Uterus (tissue), 4 donors: Measurements from ENCODE around the gene TPT1. TPM values are rescaled to one million over a fixed set of nuclear protein-coding genes. Genes with fewer than 3 reads are reported as not detected.

Source experiments
- DNase-seq, 2 donors: peaks; one replicate each; pipeline ENCODE4 v3.0.0-alpha.2; 2019 to 2020
- H3K27ac ChIP-seq, 2 donors: fragments of 200-600 bp; sonication (generic); 1 replicate in 1 of 2; 2 replicates in 1 of 2; pipeline ENCODE4 v1.5.1; 2016 to 2018
- H3K27me3 ChIP-seq, 2 donors: fragments of 200-600 bp; sonication (generic); one replicate each; pipeline ENCODE4 v1.5.1; 2018 to 2019; ENCODE audit warnings: control low read depth in 1 of 2
- H3K36me3 ChIP-seq, 2 donors: fragments of 200-600 bp; sonication (generic); one replicate each; pipeline ENCODE4 v1.5.1; 2019; ENCODE audit warnings: control low read depth in 1 of 2
- H3K4me1 ChIP-seq, 2 donors: fragments of 200-600 bp; sonication (generic); one replicate each; pipeline ENCODE4 v1.5.1; 2018 to 2019; ENCODE audit warnings: control low read depth in 1 of 2
- H3K4me3 ChIP-seq, 2 donors: fragments of 200-600 bp; sonication (generic); 1 replicate in 1 of 2; 2 replicates in 1 of 2; pipeline ENCODE4 v1.5.1; 2018 to 2019; ENCODE audit warnings: mild to moderate bottlenecking in 1 of 2
- H3K9me3 ChIP-seq, 2 donors: fragments of 200-600 bp; sonication (generic); one replicate each; pipeline ENCODE4 v1.5.1; 2019; ENCODE audit warnings: control low read depth in 1 of 2
- POLR2A ChIP-seq, 2 donors: fragments of 450-650 bp; IDR thresholded peaks; one replicate each; pipeline ENCODE4 v1.6.1; 2016; ENCODE audit warnings: antibody characterized with exemption in 2 of 2, mild to moderate bottlenecking in 1 of 2, moderate library complexity in 1 of 2
- intact Hi-C: fragments of 100-400 bp; cut with DNase I; formaldehyde crosslinking; loops from one replicate; pipeline ENCODE4 v1.15.1; 2023; ENCODE audit warnings: low total_unique reads
- total RNA-seq, 4 donors: library from RNA; depleted of rRNA in 3 of 4; stranded (reverse); fragments of >200 nt in 3 of 4; gene quantifications; one replicate each; pipeline versions ENCODE4 v1.1.0 to v1.2.4, GENCODE V29; 2014 to 2023
- TF ChIP-seq, protein P1 (sequence below), 4 experiments: fragments of 200-600 bp in 2 of 4; fragments of 450-650 bp in 2 of 4; sonication (generic) in 2 of 4; IDR thresholded peaks; one replicate each; pipeline ENCODE4 v1.5.1; 2016 to 2019; ENCODE audit warnings: antibody characterized with exemption in 4 of 4, mild to moderate bottlenecking in 2 of 4, moderate library complexity in 1 of 4
- donor health status: DM: yes; HTN: yes; CAD: no.

The TPT1 gene
- total RNA-seq, 4 donors from 2014 or later: 4,739 to 6,904 (median 5,667) TPM

DNA sequence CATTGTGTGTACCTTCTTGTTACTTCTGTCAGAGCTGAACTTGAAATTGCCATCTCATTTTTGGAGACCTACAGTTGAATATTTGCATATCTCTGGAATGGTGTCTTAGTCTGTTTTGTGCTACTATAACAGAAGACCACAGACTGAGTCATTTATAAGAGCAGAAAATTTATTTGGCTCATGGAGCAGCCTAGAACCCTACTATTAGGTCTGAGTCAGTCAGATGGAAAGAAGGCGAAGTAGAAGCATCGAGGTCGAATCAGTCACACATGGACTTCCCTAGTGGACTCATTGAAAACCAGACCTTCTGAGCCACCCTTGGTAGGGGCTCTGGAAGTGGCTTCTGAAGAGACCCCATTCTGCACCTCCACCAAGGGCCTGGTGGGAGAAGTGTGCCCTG is 33.9 kb upstream of the TPT1 start:
- no peak for TF ChIP-seq POLR2A (IDR thresholded peaks at IDR 0.05)
- TF ChIP-seq, protein P1, sequence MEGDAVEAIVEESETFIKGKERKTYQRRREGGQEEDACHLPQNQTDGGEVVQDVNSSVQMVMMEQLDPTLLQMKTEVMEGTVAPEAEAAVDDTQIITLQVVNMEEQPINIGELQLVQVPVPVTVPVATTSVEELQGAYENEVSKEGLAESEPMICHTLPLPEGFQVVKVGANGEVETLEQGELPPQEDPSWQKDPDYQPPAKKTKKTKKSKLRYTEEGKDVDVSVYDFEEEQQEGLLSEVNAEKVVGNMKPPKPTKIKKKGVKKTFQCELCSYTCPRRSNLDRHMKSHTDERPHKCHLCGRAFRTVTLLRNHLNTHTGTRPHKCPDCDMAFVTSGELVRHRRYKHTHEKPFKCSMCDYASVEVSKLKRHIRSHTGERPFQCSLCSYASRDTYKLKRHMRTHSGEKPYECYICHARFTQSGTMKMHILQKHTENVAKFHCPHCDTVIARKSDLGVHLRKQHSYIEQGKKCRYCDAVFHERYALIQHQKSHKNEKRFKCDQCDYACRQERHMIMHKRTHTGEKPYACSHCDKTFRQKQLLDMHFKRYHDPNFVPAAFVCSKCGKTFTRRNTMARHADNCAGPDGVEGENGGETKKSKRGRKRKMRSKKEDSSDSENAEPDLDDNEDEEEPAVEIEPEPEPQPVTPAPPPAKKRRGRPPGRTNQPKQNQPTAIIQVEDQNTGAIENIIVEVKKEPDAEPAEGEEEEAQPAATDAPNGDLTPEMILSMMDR (IDR thresholded peaks at IDR 0.05): no peak
- no peak overlapping the region for H3K4me3 ChIP-seq
- DNase-seq: no peak
- no peaks in the 10 kb centered on the region for H3K4me1 ChIP-seq
- intact Hi-C loops: no loop called here
- no peaks in the 10 kb centered on the region for H3K9me3 ChIP-seq
- no peaks in the 10 kb centered on the region for H3K27me3 ChIP-seq
- H3K27ac ChIP-seq: no peak overlapping the region
- H3K36me3 ChIP-seq: no peaks in the 10 kb centered on the region

DNA sequence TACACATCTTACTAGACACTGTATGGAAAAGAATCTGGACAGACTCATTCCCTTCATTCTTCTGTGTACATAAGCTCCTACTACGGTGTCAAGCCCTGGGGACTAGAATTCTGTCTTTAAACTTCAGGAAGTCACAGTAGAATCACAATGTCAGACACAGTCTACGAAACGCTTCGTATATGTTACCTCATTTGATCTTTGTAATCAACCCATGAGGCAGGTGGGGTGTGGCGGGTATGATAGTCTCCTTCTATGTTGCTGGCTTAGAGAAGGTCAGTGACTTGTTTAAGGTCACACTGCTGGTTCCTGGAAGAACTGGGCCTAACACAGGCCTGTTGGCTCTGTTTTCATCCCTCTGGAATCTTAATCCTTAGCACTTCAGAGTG is 32.2 kb upstream of the TPT1 start:
- intact Hi-C loops: no loop called here
- TF ChIP-seq POLR2A (IDR thresholded peaks at IDR 0.05): no peak
- TF ChIP-seq, protein P1 (IDR thresholded peaks at IDR 0.05): no peak
- H3K4me1 ChIP-seq: no peaks in the 10 kb centered on the region

DNA sequence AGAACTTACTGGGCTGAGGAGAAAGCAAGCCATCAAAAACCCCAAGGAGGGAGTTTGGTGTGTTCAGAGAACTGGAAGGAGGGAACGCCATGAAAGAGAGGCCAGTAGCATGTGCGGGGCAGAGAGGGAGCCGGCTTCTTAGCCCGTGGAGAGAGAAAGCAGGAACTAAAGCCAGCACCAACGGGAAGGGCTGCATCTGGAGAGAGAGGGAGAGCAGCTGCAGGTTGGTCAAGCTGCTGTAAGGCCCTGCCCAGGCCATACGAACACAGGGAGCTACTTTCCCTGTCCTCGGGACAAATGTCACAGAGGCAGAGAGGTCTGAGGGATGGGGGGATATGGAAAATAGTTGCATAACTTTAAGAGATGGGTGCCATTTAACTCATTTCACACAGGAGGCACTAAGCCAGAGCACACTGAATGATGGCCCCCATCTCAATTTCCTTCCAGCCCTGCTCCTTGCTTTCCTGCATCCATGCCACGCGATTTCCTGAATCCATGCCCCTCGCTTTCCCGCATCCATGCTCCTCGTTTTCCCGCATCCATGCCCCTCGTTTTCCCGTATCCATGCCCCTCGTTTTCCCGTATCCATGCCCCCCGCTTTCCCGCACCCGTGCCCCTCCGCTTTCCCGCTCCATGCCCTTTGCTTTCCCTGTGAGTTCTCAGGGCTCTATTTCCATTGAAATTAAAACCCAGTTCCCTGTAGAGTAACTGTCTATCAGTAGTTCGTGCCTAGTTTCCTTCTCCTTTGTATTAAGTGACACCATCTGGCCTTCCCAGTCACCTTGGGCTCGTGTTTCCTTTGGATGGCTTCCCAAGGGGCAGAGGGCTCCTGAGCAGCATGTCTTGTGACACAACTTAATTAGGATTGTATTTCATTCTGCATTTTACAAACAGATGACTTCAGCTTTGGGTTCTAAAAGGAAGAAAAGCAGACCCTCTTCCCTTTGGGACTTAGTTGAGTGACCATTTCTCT is 31.5 kb upstream of the TPT1 start:
- H3K36me3 ChIP-seq: no peaks in the 10 kb centered on the region
- no peak for DNase-seq
- intact Hi-C loops: no loop called here
- H3K27me3 ChIP-seq: no peaks in the 10 kb centered on the region
- H3K4me3 ChIP-seq: no peak overlapping the region
- no peaks in the 10 kb centered on the region for H3K9me3 ChIP-seq
- TF ChIP-seq POLR2A (IDR thresholded peaks at IDR 0.05): no peak
- TF ChIP-seq, protein P1 (IDR thresholded peaks at IDR 0.05): no peak
- H3K4me1 ChIP-seq: no peaks in the 10 kb centered on the region
- no peak overlapping the region for H3K27ac ChIP-seq

More for the DNA sequence above, 32.2 kb upstream of the TPT1 start:
- Histone ChIP-seq H3K36me3 (no peaks in the 10 kb centered on the region), H3K27me3 (no peaks in the 10 kb centered on the region), H3K4me3 (no peak overlapping the region), H3K9me3 (no peaks in the 10 kb centered on the region), H3K27ac (no peak overlapping the region)
- no peak for DNase-seq

DNA sequence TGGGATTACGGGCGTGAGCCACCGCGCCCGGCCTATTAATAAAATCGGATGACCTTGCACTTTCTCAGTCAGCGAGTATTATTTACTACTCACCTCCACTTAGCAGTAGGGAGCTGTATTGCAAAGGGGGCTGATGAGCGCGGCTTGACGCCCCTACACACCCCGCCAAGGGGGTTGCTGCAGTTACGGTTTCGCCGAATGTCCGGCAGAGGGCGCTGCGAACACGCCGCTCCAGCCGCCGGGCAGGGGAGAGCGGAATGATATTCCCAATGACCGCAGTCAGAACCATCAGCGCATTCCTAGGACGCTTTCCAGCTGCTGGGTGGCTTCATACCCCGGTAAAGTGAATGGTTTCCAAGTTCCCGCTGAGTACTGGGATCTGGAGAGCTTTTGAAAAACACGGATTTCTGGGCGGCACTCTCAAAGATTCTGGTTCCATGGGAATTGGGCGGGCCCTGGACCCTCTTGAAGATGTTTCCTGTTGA is 30.0 kb upstream of the TPT1 start:
- intact Hi-C loops: no loop called here
- H3K36me3 ChIP-seq: no peaks in the 10 kb centered on the region
- no peaks in the 10 kb centered on the region for H3K9me3 ChIP-seq
- TF ChIP-seq, protein P1 (IDR thresholded peaks at IDR 0.05): peak; percentile 72 to 90 (median 82)
- TF ChIP-seq POLR2A (IDR thresholded peaks at IDR 0.05): no peak
- H3K27ac ChIP-seq: no peak overlapping the region
- no peaks in the 10 kb centered on the region for H3K27me3 ChIP-seq
- no peak overlapping the region for H3K4me3 ChIP-seq
- no peaks in the 10 kb centered on the region for H3K4me1 ChIP-seq
- DNase-seq: peak; percentile 66 to 69

DNA sequence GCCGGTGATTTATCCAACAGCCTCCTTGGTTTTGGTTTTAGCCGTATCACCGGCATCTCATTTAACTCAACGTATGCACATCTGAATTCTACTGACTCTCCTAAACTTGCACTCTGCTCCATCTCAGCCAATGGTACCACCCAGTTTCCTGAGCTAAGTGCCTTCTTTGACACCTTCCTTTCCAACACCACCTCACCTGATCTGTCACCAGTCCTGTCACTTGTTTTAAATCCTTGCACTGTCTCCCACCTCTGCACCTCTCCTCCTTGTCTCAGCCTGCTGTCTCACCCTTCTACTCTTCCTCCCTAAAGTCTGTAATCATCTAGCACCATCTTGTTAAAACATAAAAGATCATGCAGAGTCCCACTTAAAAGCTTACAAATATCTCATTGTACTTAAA is 28.1 kb upstream of the TPT1 start:
- no peaks in the 10 kb centered on the region for H3K4me1 ChIP-seq
- no peak overlapping the region for H3K27ac ChIP-seq
- no peak for DNase-seq
- H3K9me3 ChIP-seq: no peaks in the 10 kb centered on the region
- TF ChIP-seq, protein P1 (IDR thresholded peaks at IDR 0.05): no peak
- TF ChIP-seq POLR2A (IDR thresholded peaks at IDR 0.05): no peak
- no peaks in the 10 kb centered on the region for H3K36me3 ChIP-seq
- intact Hi-C loops: no loop called here
- H3K27me3 ChIP-seq: no peaks in the 10 kb centered on the region
- H3K4me3 ChIP-seq: no peak overlapping the region
